Skeletal muscle cell (primary cell): Measurements from ENCODE around the gene NRXN3.

ENCODE experiments used
- DNase-seq: peaks from one replicate; pipeline ENCODE4 v3.0.0-alpha.2; 2010; ENCODE audit warnings: low read depth
- H3K4me3 ChIP-seq: 2 replicates; pipeline ENCODE4 v1.5.1; 2011; ENCODE audit warnings: low read depth, mild to moderate bottlenecking, control low read depth, low read length, moderate library complexity

Gene NRXN3

GRCh38 chr14:78652727-78653126 is 482.6 kb downstream of the NRXN3 start:
- DNase-seq: no peak
- H3K4me3 ChIP-seq: no peak overlapping the region

DNA sequence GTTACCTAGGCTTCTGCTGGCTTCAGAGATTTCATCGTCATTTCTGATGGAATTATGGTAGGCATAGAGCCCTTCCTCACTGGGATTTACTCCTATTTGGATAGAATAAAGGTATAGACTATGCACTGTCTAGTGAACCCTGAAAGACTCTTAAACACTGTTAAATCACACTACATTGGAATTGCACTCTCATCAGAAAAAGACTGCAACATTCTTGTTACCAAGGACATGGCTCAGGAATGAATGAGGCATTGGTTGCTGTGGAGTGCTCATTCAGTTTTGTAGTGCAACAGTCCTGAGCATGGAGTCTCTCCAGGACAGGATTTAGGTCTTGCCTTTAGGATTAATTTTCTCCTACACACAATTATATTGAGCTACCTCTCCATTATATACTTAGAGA is 483.0 kb downstream of the NRXN3 start:
- DNase-seq: no peak

GRCh38 chr14:78657451-78657850 is 487.3 kb downstream of the NRXN3 start:
- DNase-seq: no peak

More for the DNA sequence above, 483.0 kb downstream of the NRXN3 start:
- H3K4me3 ChIP-seq: no peak overlapping the region

GRCh38 chr14:78664841-78665240 is 494.7 kb downstream of the NRXN3 start:
- DNase-seq: no peak
- no peak overlapping the region for H3K4me3 ChIP-seq

More at GRCh38 chr14:78657451-78657850, 487.3 kb downstream of the NRXN3 start:
- H3K4me3 ChIP-seq: no peak overlapping the region

DNA sequence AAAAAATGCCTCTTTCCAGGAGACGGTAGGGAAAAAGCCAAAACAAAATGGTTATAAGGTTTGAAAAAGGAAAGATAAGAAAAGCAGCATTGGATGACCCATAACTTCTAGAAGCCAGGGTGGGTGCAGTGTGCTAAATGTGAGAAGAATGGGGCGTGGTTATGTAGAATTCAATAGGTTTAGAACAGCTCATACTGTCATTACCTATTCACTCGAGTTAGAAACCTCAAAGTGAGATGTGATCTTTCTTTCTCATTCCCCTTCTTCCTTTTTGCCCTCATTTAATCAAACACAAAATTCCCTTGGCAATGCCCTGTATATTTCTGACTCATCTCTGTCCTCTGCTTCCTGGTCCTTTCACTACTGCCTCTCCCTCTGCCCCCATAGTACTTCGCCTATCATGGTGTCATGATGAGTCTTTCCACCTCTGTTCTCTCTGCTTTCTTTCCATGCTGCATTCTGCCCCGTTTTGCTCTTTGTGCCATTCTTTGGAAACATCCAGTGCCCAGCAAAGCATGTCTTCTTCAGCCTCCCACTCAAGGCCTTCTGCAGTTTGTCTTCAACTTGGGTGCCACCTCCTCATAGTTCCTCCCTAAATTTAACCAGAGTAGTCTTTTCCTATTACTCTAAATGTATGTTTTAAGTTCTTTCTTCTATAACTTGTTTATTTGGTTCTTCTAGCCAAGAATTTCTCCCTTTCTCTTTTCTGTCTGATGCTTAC is 496.3 kb downstream of the NRXN3 start:
- no peak for DNase-seq

GRCh38 chr14:78667141-78667540 is 497.0 kb downstream of the NRXN3 start:
- DNase-seq: no peak
- no peak overlapping the region for H3K4me3 ChIP-seq

More for the DNA sequence above, 496.3 kb downstream of the NRXN3 start:
- H3K4me3 ChIP-seq: no peak overlapping the region

GRCh38 chr14:78673845-78674244 is 503.7 kb downstream of the NRXN3 start:
- H3K4me3 ChIP-seq: no peak overlapping the region
- no peak for DNase-seq

- H3K4me3 ChIP-seq: no peak overlapping the region
- no peak for DNase-seq
These were observed 504.6 kb downstream of the NRXN3 start for GRCh38 chr14:78674820-78675219.

DNA sequence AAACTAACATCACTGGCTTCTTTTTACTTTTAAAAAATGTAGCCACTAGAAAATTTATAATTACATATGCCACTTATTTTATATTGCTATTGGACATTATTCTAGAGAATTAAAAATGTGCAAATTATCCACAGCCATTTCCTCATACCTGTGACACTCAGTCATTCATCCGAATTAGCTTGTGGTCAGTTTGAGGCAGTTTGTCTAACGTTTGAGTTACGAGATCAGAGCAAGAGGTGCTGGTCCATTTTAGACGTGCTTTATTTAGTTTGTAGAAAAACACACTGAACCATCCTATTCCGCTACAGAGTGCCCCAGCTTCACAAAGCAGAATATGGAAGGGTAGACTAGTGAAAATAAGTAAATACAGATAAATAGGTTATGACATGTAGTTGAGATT is 513.0 kb downstream of the NRXN3 start:
- DNase-seq: no peak
- no peak overlapping the region for H3K4me3 ChIP-seq

DNA sequence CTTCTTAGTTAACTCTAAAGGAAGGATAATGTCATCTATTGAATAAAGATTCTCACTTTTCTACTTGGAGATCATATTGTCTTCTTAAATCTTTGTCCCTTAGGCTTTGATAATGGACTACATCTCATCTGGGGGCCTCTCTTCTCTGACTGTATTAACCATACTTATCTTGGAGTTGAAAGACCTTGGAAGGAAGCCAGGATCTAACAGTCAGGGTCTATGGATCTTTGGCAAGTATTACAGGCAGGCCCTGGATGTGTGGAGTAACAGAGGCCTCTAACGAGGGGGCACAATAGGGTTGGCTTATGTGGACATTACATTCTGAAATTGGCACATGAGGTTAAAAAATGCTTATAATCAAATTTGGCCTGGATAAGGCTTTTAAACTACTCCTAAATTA is 513.8 kb downstream of the NRXN3 start:
- H3K4me3 ChIP-seq: no peak overlapping the region
- DNase-seq: no peak

DNA sequence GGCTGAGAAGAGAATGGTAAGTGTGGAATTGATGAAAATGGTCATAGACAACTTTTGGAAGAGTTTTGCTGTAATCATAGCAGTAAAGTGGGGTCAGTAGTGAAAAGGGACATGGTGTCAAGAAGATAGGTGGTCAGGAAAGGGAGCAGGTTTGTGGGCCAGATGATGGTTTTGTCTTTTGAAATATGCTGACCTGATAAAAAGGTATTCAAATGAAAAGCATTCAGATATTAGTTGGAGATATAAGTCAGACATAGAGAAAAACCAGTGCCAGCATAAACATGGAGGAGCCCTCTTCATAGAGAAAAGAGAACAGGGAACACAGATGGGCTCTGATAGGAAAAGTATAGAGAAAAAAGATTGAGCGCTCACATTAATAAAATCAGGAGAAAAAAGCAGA is 518.3 kb downstream of the NRXN3 start:
- DNase-seq: no peak
- no peak overlapping the region for H3K4me3 ChIP-seq

- H3K4me3 ChIP-seq: no peak overlapping the region
- no peak for DNase-seq
These were observed 520.7 kb downstream of the NRXN3 start for GRCh38 chr14:78690836-78691235.

DNA sequence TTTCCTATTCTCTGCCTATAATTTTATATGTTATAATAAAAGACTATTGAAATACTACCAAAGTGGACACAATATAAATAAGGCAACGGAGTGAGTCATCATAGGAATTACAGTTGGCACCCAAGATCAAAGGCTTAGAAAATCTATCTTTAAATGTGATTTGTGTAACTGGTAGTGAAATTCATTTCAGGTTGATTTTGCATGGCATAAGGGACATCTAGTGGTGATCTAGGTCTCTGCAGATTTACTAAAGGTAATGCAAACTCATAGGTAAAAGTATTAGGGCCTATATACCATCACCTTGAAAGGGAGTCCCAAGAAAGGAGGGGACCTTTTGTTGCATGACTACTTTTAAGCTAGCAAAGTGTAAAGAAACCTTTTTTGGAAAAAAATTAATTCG is 527.2 kb downstream of the NRXN3 start:
- no peak overlapping the region for H3K4me3 ChIP-seq
- no peak for DNase-seq

GRCh38 chr14:78698991-78699390 is 528.8 kb downstream of the NRXN3 start:
- no peak for DNase-seq
- H3K4me3 ChIP-seq: no peak overlapping the region

GRCh38 chr14:78700236-78700635 is 530.1 kb downstream of the NRXN3 start:
- no peak for DNase-seq
- no peak overlapping the region for H3K4me3 ChIP-seq

DNA sequence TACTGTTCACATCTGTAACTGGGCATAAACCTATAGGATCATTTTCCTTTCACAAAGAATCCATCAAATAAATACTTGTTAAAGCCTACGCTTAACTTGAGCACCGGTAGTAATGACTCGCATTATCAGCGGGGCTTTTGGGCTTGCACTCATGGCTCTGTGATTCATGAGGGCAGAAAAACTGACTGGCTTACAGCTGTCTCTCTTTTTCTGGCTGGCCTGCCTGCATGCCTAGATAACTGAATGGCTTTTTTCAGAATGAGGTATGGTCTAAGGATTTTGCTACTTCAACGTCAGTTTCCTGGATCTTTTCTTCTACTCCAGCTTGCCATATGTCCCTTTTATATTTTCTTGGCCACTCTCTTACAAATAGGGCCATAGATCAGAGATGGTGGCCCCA is 531.1 kb downstream of the NRXN3 start:
- DNase-seq: no peak
- H3K4me3 ChIP-seq: no peak overlapping the region

- H3K4me3 ChIP-seq: no peak overlapping the region
- no peak for DNase-seq
These were observed 534.8 kb downstream of the NRXN3 start for GRCh38 chr14:78704965-78705364.

DNA sequence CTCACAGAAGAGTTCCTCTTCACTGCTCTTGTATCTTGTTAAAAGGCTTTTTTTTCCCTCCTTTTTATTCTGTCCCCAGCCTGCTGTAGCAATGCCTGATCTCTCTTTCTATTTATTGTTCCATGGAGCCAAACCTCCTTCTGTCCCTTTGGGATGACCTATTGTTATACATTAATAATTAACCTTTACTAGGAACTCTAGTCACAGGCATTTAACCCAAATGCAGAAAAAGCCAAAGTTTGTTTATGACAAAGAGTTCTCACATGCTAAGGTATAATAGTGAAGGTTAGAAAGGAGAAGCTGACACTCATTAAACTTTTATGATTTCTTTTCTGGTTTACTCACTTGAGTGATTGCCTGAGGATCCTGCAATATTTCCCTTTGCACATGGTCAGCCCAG is 535.8 kb downstream of the NRXN3 start:
- no peak for DNase-seq
- no peak overlapping the region for H3K4me3 ChIP-seq

GRCh38 chr14:78709795-78710557 is 539.8 kb downstream of the NRXN3 start:
- no peak overlapping the region for H3K4me3 ChIP-seq
- no peak for DNase-seq

GRCh38 chr14:78710963-78711362 is 540.8 kb downstream of the NRXN3 start:
- no peak for DNase-seq
- no peak overlapping the region for H3K4me3 ChIP-seq

- H3K4me3 ChIP-seq: no peak overlapping the region
- DNase-seq: no peak
These were observed 543.5 kb downstream of the NRXN3 start for GRCh38 chr14:78713716-78714115.
